Activated naive CD8-positive, alpha-beta T cell treated with anti-CD3 and anti-CD28 coated beads, Interleukin-2, amount 10 ng/mL, durations not matched to agents 7 days and 5 days (primary cell): ENCODE results near the gene TSHZ2. TPM values are rescaled to one million over a fixed set of nuclear protein-coding genes. Genes with fewer than 3 reads are reported as not detected.
A peak's percentile ranks its signal among the peaks of the same experiment; 100 is the strongest.

Experiments used
- ATAC-seq: fragments of 150-1000 bp; cut with Tn5 transposase; one replicate; pipeline ENCODE4 v1.10.0; 2021; ENCODE audit warnings: low read depth, moderate library complexity
- POLR2A ChIA-PET: fragments of 350-600 bp; sonication (Branson Sonifier 250); formaldehyde crosslinking; loops from one replicate; lab custom pipeline; 2021; ENCODE audit warnings: antibody characterized with exemption; lab: Charles Lee
- DNase-seq: peaks from one replicate; pipeline ENCODE4 v3.0.0; 2021
- H3K27ac Mint-ChIP-seq: one replicate; pipeline ENCODE4 v1.8.0; 2022; ENCODE audit warnings: mild to moderate bottlenecking, mixed read lengths
- H3K27me3 Mint-ChIP-seq: one replicate; pipeline ENCODE4 v1.8.0; 2022; ENCODE audit warnings: mild to moderate bottlenecking, moderate library complexity, mixed read lengths
- H3K36me3 Mint-ChIP-seq: one replicate; pipeline ENCODE4 v1.8.0; 2021; ENCODE audit warnings: mild to moderate bottlenecking, mixed read lengths
- H3K4me1 Mint-ChIP-seq: one replicate; pipeline ENCODE4 v1.8.0; 2021; ENCODE audit warnings: mixed read lengths
- H3K4me3 Mint-ChIP-seq: one replicate; pipeline ENCODE4 v1.8.0; 2022; ENCODE audit warnings: mild to moderate bottlenecking, moderate library complexity, mixed read lengths
- H3K9me3 Mint-ChIP-seq: one replicate; pipeline ENCODE4 v1.8.0; 2021; ENCODE audit warnings: mixed read lengths
- total RNA-seq, 2 experiments: library from RNA; stranded (reverse); gene quantifications; one replicate each; pipeline ENCODE4 v1.2.3, GENCODE V29; 2021

TSHZ2 gene
- total RNA-seq, 2 experiments from 2014 or later = 0.44 to 0.54 TPM

- ATAC-seq (no peak), DNase-seq (no peak)
- Mint-ChIP-seq H3K4me3 (no peak overlapping the region), H3K36me3 (no peaks in the 10 kb centered on the region), H3K27me3 (no peaks in the 10 kb centered on the region), H3K27ac (no peak overlapping the region), H3K9me3 (no peaks in the 10 kb centered on the region), H3K4me1 (peaks cover 12% of the 10 kb centered on the region)
- POLR2A ChIA-PET = no interaction called here
Observed at GRCh38 chr20:53030061-53030460, 57.9 kb downstream of the TSHZ2 start.

- no peak for ATAC-seq
- DNase-seq = no peak
- H3K9me3 Mint-ChIP-seq = no peaks in the 10 kb centered on the region
- no peak overlapping the region for H3K4me3 Mint-ChIP-seq
- peaks cover 16% of the 10 kb centered on the region for H3K4me1 Mint-ChIP-seq
- no peaks in the 10 kb centered on the region for H3K36me3 Mint-ChIP-seq
- POLR2A ChIA-PET = no interaction called here
- H3K27me3 Mint-ChIP-seq = no peaks in the 10 kb centered on the region
- H3K27ac Mint-ChIP-seq = no peak overlapping the region
Observed at GRCh38 chr20:53032046-53032445, 59.9 kb downstream of the TSHZ2 start.

- Mint-ChIP-seq H3K9me3 (no peaks in the 10 kb centered on the region), H3K27me3 (no peaks in the 10 kb centered on the region), H3K4me1 (peaks cover 16% of the 10 kb centered on the region), H3K4me3 (no peak overlapping the region), H3K36me3 (no peaks in the 10 kb centered on the region), H3K27ac (no peak overlapping the region)
- POLR2A ChIA-PET = no interaction called here
- DNase-seq (no peak), ATAC-seq (no peak)
Observed at GRCh38 chr20:53032478-53032932, 60.3 kb downstream of the TSHZ2 start.

DNA sequence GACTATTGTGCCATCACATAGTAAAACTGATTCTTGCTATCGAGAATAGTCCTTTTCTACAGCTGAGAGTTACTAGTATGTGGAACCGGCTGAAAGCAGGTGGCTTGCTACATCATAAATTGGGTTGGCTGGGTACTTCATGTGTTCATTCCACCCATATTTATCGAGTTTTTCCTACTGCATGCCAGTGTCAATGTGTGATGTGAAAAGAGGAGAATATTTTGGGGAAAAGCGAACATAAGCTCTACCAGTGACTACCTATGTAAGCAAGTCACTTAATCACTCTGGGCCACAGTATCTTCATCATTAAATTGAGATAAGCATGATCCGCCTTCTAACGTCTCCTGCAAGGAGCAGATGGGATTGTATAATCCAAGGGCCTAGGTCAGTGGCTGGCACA is 61.0 kb downstream of the TSHZ2 start:
- POLR2A ChIA-PET = no interaction called here
- H3K27ac Mint-ChIP-seq = no peak overlapping the region
- H3K4me1 Mint-ChIP-seq = peaks cover 16% of the 10 kb centered on the region
- no peaks in the 10 kb centered on the region for H3K27me3 Mint-ChIP-seq
- DNase-seq = no peak
- H3K9me3 Mint-ChIP-seq = no peaks in the 10 kb centered on the region
- no peaks in the 10 kb centered on the region for H3K36me3 Mint-ChIP-seq
- ATAC-seq = no peak
- no peak overlapping the region for H3K4me3 Mint-ChIP-seq

- no peaks in the 10 kb centered on the region for H3K27me3 Mint-ChIP-seq
- no peaks in the 10 kb centered on the region for H3K9me3 Mint-ChIP-seq
- no peak overlapping the region for H3K27ac Mint-ChIP-seq
- POLR2A ChIA-PET = no interaction called here
- peak; percentile 92 for ATAC-seq
- DNase-seq = no peak
- no peak overlapping the region for H3K4me3 Mint-ChIP-seq
- H3K4me1 Mint-ChIP-seq = peaks cover 15% of the 10 kb centered on the region
- H3K36me3 Mint-ChIP-seq = no peaks in the 10 kb centered on the region
Observed at GRCh38 chr20:53034899-53035298, 62.7 kb downstream of the TSHZ2 start.

GRCh38 chr20:53036992-53037391 is 64.8 kb downstream of the TSHZ2 start:
- POLR2A ChIA-PET = no interaction called here
- Mint-ChIP-seq H3K27ac (no peak overlapping the region), H3K4me3 (no peak overlapping the region), H3K9me3 (no peaks in the 10 kb centered on the region), H3K27me3 (no peaks in the 10 kb centered on the region), H3K36me3 (no peaks in the 10 kb centered on the region), H3K4me1 (peaks cover 10% of the 10 kb centered on the region)
- ATAC-seq (no peak), DNase-seq (no peak)

GRCh38 chr20:53037621-53038020 is 65.5 kb downstream of the TSHZ2 start:
- ATAC-seq = no peak
- Mint-ChIP-seq H3K9me3 (no peaks in the 10 kb centered on the region), H3K36me3 (no peaks in the 10 kb centered on the region), H3K4me1 (peaks cover 10% of the 10 kb centered on the region), H3K4me3 (no peak overlapping the region), H3K27ac (no peak overlapping the region), H3K27me3 (no peaks in the 10 kb centered on the region)
- no peak for DNase-seq
- POLR2A ChIA-PET = no interaction called here

DNA sequence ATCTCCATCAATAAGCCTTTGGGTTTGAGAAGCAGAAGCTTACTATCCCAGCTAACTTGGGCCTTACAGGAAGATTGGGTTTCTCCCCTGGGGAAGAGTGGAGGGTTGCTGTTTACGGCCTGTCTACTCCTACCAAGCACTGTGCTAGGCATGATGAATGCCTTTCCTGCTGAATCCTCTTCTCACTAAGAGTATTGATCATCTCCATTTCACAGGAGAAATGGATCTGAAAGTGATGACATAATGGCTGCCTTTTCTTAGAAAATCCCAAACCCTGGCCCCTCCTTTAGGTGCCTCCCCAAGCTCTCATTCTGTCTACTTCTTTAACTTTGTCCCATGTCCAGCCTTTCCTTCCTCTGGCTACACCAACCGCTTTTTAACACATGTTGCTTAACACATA is 66.1 kb downstream of the TSHZ2 start:
- no peak overlapping the region for H3K4me3 Mint-ChIP-seq
- POLR2A ChIA-PET = no interaction called here
- H3K36me3 Mint-ChIP-seq = no peaks in the 10 kb centered on the region
- DNase-seq (no peak), ATAC-seq (no peak)
- H3K9me3 Mint-ChIP-seq = no peaks in the 10 kb centered on the region
- H3K27ac Mint-ChIP-seq = no peak overlapping the region
- peaks cover 10% of the 10 kb centered on the region for H3K4me1 Mint-ChIP-seq
- H3K27me3 Mint-ChIP-seq = no peaks in the 10 kb centered on the region

DNA sequence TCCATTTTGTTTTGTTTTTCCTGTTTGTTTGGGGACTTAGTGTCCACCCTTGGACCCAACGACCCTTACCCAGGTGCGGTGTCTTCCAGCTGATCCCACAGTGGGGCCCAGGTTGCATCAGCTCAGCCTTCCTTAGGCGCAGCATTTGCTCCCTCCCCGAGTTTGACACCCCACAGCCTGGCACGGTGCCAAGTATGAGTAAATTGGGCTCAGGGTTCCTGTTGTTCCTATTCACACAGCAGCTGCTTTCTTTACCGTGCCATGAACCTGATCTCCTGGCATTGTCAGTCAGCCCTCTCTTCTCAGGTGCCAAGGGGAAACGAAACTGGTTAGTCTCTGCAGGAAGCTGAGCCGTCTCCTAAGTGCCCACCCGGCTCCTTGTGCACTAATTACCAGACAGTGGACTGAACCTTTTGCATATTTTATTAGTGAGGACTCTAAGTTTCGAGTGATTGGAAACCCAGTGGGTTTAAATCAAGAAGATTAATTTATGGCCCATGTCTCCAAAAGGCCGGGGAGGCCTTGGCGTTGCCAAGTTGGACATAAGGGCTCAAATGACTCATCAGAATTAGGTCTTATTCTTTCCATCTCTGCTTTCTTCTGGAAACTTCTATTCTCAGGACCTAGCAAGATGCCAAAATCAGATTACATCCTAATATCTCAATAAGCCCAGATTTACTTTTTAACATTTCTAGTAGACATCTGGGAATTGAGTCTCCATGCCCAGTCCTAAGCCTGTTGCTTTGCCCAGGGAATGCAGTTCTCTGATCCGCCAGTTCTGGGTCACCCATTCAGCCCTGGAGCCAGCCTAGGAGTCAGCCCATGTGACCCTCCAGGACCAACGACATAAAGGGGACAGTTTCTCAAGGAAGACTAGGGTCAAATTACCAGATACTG is 68.8 kb downstream of the TSHZ2 start:
- POLR2A ChIA-PET = no interaction called here
- Mint-ChIP-seq H3K4me3 (no peak overlapping the region), H3K4me1 (no peaks in the 10 kb centered on the region), H3K36me3 (no peaks in the 10 kb centered on the region), H3K27ac (no peak overlapping the region), H3K27me3 (peaks cover 2% of the 10 kb centered on the region), H3K9me3 (no peaks in the 10 kb centered on the region)
- DNase-seq = no peak
- no peak for ATAC-seq

- no peaks in the 10 kb centered on the region for H3K9me3 Mint-ChIP-seq
- H3K4me1 Mint-ChIP-seq = no peaks in the 10 kb centered on the region
- ATAC-seq (no peak), DNase-seq (no peak)
- H3K4me3 Mint-ChIP-seq = no peak overlapping the region
- peaks cover 2% of the 10 kb centered on the region for H3K27me3 Mint-ChIP-seq
- H3K36me3 Mint-ChIP-seq = no peaks in the 10 kb centered on the region
- POLR2A ChIA-PET = no interaction called here
- no peak overlapping the region for H3K27ac Mint-ChIP-seq
Observed at GRCh38 chr20:53042521-53042920, 70.4 kb downstream of the TSHZ2 start.

- Mint-ChIP-seq H3K36me3 (no peaks in the 10 kb centered on the region), H3K4me1 (no peaks in the 10 kb centered on the region), H3K4me3 (no peak overlapping the region), H3K27ac (no peak overlapping the region), H3K9me3 (no peaks in the 10 kb centered on the region), H3K27me3 (peaks cover 2% of the 10 kb centered on the region)
- no peak for ATAC-seq
- POLR2A ChIA-PET = no interaction called here
- DNase-seq = no peak
Observed at GRCh38 chr20:53044296-53044695, 72.1 kb downstream of the TSHZ2 start.

DNA sequence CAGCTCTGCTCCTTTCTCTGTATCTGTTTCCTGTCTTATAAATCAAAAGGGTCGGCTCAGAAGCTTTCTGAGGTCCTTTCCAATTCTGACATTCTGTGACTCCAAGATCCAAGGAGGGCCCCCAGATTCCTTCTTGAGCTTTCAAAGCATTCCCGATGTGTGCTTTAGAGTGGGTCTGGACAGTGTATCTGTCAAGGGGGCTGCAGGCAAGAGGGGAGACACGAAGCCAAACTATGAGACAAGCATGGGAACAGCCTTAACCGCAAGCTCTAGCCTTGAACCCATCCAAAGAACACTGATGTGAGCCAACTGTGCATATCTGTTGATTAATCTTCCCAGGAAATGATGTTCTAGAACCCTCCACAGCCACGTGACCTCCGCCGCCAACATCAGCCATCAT is 73.8 kb downstream of the TSHZ2 start:
- H3K9me3 Mint-ChIP-seq = no peaks in the 10 kb centered on the region
- DNase-seq (no peak), ATAC-seq (no peak)
- H3K4me3 Mint-ChIP-seq = no peak overlapping the region
- no peak overlapping the region for H3K27ac Mint-ChIP-seq
- H3K27me3 Mint-ChIP-seq = peaks cover 2% of the 10 kb centered on the region
- no peaks in the 10 kb centered on the region for H3K36me3 Mint-ChIP-seq
- POLR2A ChIA-PET = no interaction called here
- no peaks in the 10 kb centered on the region for H3K4me1 Mint-ChIP-seq

GRCh38 chr20:53047203-53047602 is 75.0 kb downstream of the TSHZ2 start:
- ATAC-seq = no peak

GRCh38 chr20:53048387-53048786 is 76.2 kb downstream of the TSHZ2 start:
- H3K36me3 Mint-ChIP-seq = no peaks in the 10 kb centered on the region
- H3K4me3 Mint-ChIP-seq = no peak overlapping the region
- DNase-seq (no peak), ATAC-seq (no peak)
- H3K27me3 Mint-ChIP-seq = peaks cover 2% of the 10 kb centered on the region
- POLR2A ChIA-PET = no interaction called here
- H3K9me3 Mint-ChIP-seq = no peaks in the 10 kb centered on the region
- no peak overlapping the region for H3K27ac Mint-ChIP-seq
- no peaks in the 10 kb centered on the region for H3K4me1 Mint-ChIP-seq

More at GRCh38 chr20:53047203-53047602, 75.0 kb downstream of the TSHZ2 start:
- no peak overlapping the region for H3K27ac Mint-ChIP-seq
- H3K4me3 Mint-ChIP-seq = no peak overlapping the region
- no peak for DNase-seq
- H3K9me3 Mint-ChIP-seq = no peaks in the 10 kb centered on the region
- no peaks in the 10 kb centered on the region for H3K36me3 Mint-ChIP-seq
- POLR2A ChIA-PET = no interaction called here
- H3K27me3 Mint-ChIP-seq = peaks cover 2% of the 10 kb centered on the region
- H3K4me1 Mint-ChIP-seq = no peaks in the 10 kb centered on the region
